ENCODE data around the gene ZNF581.

ZNF581 gene

GRCh38 chr19:55685776-55686175 lies 42.3 kb downstream of the ZNF581 start:
- TF ChIP-seq CTCF (conservative IDR thresholded peaks at IDR 0.05; ENCODE audit: low read depth, low read length): no peak
- DNase-seq (ENCODE audit: low read depth): no peak
- no peak overlapping the region for H3K4me3 ChIP-seq (ENCODE audit: low read depth, low read length)

GRCh38 chr19:55686311-55687050 lies 43.0 kb downstream of the ZNF581 start:
- H3K4me3 ChIP-seq (ENCODE audit: low read depth, low read length): no peak overlapping the region
- no peak for DNase-seq (ENCODE audit: low read depth)
- no peak for TF ChIP-seq CTCF (conservative IDR thresholded peaks at IDR 0.05; ENCODE audit: low read depth, low read length)

- DNase-seq (ENCODE audit: low read depth): no peak
- H3K4me3 ChIP-seq (ENCODE audit: low read depth, low read length): no peak overlapping the region
- TF ChIP-seq CTCF (conservative IDR thresholded peaks at IDR 0.05; ENCODE audit: low read depth, low read length): no peak
These were observed 44.1 kb downstream of the ZNF581 start for GRCh38 chr19:55687281-55688201.

- no peak for DNase-seq (ENCODE audit: low read depth)
- no peak overlapping the region for H3K4me3 ChIP-seq (ENCODE audit: low read depth, low read length)
- no peak for TF ChIP-seq CTCF (conservative IDR thresholded peaks at IDR 0.05; ENCODE audit: low read depth, low read length)
These were observed 45.2 kb downstream of the ZNF581 start for GRCh38 chr19:55688422-55689218.

GRCh38 chr19:55689411-55690108 lies 46.1 kb downstream of the ZNF581 start:
- no peak for TF ChIP-seq CTCF (conservative IDR thresholded peaks at IDR 0.05; ENCODE audit: low read depth, low read length)
- no peak for DNase-seq (ENCODE audit: low read depth)
- no peak overlapping the region for H3K4me3 ChIP-seq (ENCODE audit: low read depth, low read length)

- TF ChIP-seq CTCF (conservative IDR thresholded peaks at IDR 0.05; ENCODE audit: low read depth, low read length): no peak
- H3K4me3 ChIP-seq (ENCODE audit: low read depth, low read length): no peak overlapping the region
- DNase-seq (ENCODE audit: low read depth): no peak
These were observed 46.8 kb downstream of the ZNF581 start for GRCh38 chr19:55690109-55690768.
